ENCODE results near the gene ARVCF. TPM values are rescaled to one million over a fixed set of nuclear protein-coding genes. Genes with fewer than 3 reads are reported as not detected.

The ARVCF gene
- polyA plus RNA-seq, 1 donor from 2014 or later, result 112 TPM

DNA sequence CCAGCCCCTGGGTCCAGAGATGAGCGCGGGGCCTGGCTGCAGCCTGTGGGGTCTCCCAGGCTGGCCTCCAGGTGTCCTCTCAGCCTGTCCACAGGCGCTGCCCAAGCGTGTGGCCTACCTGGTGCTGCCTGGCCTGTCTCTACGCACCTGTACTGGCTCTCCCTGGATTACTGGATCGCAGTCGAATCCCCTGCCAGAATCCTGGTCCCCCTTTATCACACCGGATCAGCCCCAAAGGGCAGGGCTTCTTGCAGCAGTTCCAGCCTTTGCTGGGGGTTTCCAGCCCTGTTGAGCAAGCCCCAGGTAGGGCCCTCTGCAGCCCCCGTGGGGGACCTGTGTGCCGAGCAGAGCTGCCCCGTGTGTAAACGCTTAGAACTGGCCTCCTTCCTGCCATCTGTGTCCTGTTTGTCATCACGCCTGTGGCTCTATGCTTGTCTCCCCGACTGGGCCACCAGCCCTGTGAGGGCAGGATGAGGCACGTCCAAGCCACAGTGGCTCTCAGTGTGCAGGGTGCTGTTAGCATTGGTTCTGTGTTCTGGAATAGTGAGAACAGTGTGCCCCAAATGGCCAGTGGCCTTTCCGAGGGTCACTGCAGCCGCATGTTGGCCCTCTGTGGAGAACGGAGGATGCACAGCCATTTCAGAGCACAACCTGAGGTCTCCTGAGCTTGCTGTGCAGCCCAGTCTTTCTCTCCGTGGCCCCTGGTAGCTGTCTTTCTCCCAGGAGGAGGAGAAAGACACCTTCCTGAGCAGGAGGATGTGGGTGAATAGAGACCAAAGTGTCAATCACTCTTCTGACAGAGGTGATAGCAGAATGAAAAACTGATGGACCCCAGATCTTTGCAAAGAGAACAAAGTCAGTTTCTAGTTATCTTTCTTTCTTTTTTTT, 61.1 kb downstream of the ARVCF start:
- TF ChIP-seq EP300 (conservative IDR thresholded peaks at IDR 0.05; ENCODE audit: poor library complexity, severe bottlenecking) (no peak), MXI1 (conservative IDR thresholded peaks at IDR 0.05; ENCODE audit: poor library complexity, severe bottlenecking) (no peak), TAF1 (IDR thresholded peaks at IDR 0.05; ENCODE audit: low read depth) (no peak), SMC3 (conservative IDR thresholded peaks at IDR 0.05; ENCODE audit: poor library complexity) (no peak), RAD21 (conservative IDR thresholded peaks at IDR 0.05) (no peak), EZH2 (IDR thresholded peaks at IDR 0.05; ENCODE audit: borderline replicate concordance, insufficient read depth, low read length, poor library complexity, severe bottlenecking) (no peak), POLR2AphosphoS5 (IDR thresholded peaks at IDR 0.05) (no peak)
- TF ChIP-seq, protein P1, sequence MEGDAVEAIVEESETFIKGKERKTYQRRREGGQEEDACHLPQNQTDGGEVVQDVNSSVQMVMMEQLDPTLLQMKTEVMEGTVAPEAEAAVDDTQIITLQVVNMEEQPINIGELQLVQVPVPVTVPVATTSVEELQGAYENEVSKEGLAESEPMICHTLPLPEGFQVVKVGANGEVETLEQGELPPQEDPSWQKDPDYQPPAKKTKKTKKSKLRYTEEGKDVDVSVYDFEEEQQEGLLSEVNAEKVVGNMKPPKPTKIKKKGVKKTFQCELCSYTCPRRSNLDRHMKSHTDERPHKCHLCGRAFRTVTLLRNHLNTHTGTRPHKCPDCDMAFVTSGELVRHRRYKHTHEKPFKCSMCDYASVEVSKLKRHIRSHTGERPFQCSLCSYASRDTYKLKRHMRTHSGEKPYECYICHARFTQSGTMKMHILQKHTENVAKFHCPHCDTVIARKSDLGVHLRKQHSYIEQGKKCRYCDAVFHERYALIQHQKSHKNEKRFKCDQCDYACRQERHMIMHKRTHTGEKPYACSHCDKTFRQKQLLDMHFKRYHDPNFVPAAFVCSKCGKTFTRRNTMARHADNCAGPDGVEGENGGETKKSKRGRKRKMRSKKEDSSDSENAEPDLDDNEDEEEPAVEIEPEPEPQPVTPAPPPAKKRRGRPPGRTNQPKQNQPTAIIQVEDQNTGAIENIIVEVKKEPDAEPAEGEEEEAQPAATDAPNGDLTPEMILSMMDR (IDR thresholded peaks at IDR 0.05; ENCODE audit: poor library complexity, severe bottlenecking), result no peak
- TF ChIP-seq, protein P2, sequence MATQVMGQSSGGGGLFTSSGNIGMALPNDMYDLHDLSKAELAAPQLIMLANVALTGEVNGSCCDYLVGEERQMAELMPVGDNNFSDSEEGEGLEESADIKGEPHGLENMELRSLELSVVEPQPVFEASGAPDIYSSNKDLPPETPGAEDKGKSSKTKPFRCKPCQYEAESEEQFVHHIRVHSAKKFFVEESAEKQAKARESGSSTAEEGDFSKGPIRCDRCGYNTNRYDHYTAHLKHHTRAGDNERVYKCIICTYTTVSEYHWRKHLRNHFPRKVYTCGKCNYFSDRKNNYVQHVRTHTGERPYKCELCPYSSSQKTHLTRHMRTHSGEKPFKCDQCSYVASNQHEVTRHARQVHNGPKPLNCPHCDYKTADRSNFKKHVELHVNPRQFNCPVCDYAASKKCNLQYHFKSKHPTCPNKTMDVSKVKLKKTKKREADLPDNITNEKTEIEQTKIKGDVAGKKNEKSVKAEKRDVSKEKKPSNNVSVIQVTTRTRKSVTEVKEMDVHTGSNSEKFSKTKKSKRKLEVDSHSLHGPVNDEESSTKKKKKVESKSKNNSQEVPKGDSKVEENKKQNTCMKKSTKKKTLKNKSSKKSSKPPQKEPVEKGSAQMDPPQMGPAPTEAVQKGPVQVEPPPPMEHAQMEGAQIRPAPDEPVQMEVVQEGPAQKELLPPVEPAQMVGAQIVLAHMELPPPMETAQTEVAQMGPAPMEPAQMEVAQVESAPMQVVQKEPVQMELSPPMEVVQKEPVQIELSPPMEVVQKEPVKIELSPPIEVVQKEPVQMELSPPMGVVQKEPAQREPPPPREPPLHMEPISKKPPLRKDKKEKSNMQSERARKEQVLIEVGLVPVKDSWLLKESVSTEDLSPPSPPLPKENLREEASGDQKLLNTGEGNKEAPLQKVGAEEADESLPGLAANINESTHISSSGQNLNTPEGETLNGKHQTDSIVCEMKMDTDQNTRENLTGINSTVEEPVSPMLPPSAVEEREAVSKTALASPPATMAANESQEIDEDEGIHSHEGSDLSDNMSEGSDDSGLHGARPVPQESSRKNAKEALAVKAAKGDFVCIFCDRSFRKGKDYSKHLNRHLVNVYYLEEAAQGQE (IDR thresholded peaks at IDR 0.05; ENCODE audit: borderline replicate concordance), result no peak
- Histone ChIP-seq H3K27ac (ENCODE audit: low read length) (no peak overlapping the region), H3K9me2 (ENCODE audit: insufficient read depth, low read length) (no peaks in the 10 kb centered on the region), H3K36me3 (ENCODE audit: insufficient read depth, low read length) (no peaks in the 10 kb centered on the region), H2AFZ (ENCODE audit: low read depth, low read length) (no peak overlapping the region), H3K27me3 (ENCODE audit: insufficient read depth, low read depth, low read length) (no peaks in the 10 kb centered on the region), H4K20me1 (ENCODE audit: insufficient read depth) (no peaks in the 10 kb centered on the region), H3K4me2 (ENCODE audit: low read length) (no peak overlapping the region), H3K4me3 (ENCODE audit: low read length) (no peak overlapping the region), H3K9ac (ENCODE audit: low read length) (no peak overlapping the region), H3F3A (ENCODE audit: insufficient read depth, low read length, poor library complexity, severe bottlenecking) (no peaks in the 10 kb centered on the region), H3K9me3 (ENCODE audit: low read length) (no peaks in the 10 kb centered on the region), H3K79me2 (replicated peaks; ENCODE audit: insufficient read depth, low read length) (no peaks in the 10 kb centered on the region)

DNA sequence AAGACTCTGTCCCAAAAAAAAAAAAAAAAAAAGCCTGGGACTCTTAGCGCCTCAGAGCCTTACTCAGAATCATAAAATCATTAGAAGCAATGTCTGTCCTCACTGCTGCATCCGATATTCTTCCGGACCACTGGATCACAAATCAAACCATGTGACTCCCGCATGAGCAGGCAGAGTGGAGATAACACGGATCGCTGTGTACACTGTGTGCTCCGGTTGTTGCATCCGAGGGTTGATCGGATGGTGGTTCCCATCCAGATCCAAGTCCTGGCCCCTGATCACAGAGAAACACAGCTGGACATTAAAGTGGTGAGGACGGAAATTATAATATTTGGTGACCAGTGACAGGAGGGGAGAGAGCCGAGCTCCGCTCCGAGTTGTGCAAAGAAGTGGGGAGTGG, 65.3 kb downstream of the ARVCF start:
- Histone ChIP-seq H3K27ac (ENCODE audit: low read length) (no peak overlapping the region), H3K36me3 (ENCODE audit: insufficient read depth, low read length) (no peaks in the 10 kb centered on the region), H3K9me2 (ENCODE audit: insufficient read depth, low read length) (no peaks in the 10 kb centered on the region), H3K9ac (ENCODE audit: low read length) (no peak overlapping the region), H3K4me3 (ENCODE audit: low read length) (no peak overlapping the region), H4K20me1 (ENCODE audit: insufficient read depth) (no peaks in the 10 kb centered on the region), H2AFZ (ENCODE audit: low read depth, low read length) (no peak overlapping the region), H3K79me2 (replicated peaks; ENCODE audit: insufficient read depth, low read length) (no peaks in the 10 kb centered on the region), H3K4me2 (ENCODE audit: low read length) (no peak overlapping the region), H3K9me3 (ENCODE audit: low read length) (no peaks in the 10 kb centered on the region), H3F3A (ENCODE audit: insufficient read depth, low read length, poor library complexity, severe bottlenecking) (no peaks in the 10 kb centered on the region), H3K27me3 (ENCODE audit: insufficient read depth, low read depth, low read length) (no peaks in the 10 kb centered on the region)
- TF ChIP-seq MXI1 (conservative IDR thresholded peaks at IDR 0.05; ENCODE audit: poor library complexity, severe bottlenecking), result no peak

Measured in neural cell (in vitro differentiated cells).